ENCODE data around the gene FUZ. TPM values are rescaled to one million over a fixed set of nuclear protein-coding genes. Genes with fewer than 3 reads are reported as not detected.

The FUZ gene
- total and polyA plus RNA-seq, 9 donors, result 13.4 to 48.6 (median 27.5) TPM

- H3K4me3 ChIP-seq, result peak overlapping the region; percentile 81
- H3K27ac ChIP-seq, result peak overlapping the region; percentile 72 to 86
- H3K9me3 ChIP-seq, result no peaks in the 10 kb centered on the region
- intact Hi-C loops (cut with DNase I), result loop anchor here in 2 of 4 donors (5.0 to 10.0 kb wide), 3 partner anchors 41 to 84 kb away; partner anchors contain the start of gene AP2A1 (in 1 of the 2)
- H3K27me3 ChIP-seq, result no peaks in the 10 kb centered on the region
- peaks cover 4% of the 10 kb centered on the region for H3K4me1 ChIP-seq (ENCODE audit: insufficient read depth)
- TF ChIP-seq POLR2A (IDR thresholded peaks at IDR 0.05), result peak; percentile 74
- no peak for TF ChIP-seq CTCF (IDR thresholded peaks at IDR 0.05)
- WGBS, 3 donors, result 1 to 3% (median 2%) methylated on average over 31 of the region's 31 CpGs
- no peaks in the 10 kb centered on the region for H3K36me3 ChIP-seq
- peak; percentile 95 to 98 (median 97) for DNase-seq
Measured at GRCh38 chr19:49808711-49809159, 4.4 kb downstream of the FUZ start.

- peak overlapping the region; percentile 81 for H3K4me3 ChIP-seq
- H3K36me3 ChIP-seq, result no peaks in the 10 kb centered on the region
- no peaks in the 10 kb centered on the region for H3K9me3 ChIP-seq
- H3K27me3 ChIP-seq, result no peaks in the 10 kb centered on the region
- intact Hi-C loops (cut with DNase I), result loop anchor here in 2 of 4 donors (5.0 to 10.0 kb wide), 3 partner anchors 41 to 83 kb away; partner anchors contain the start of gene AP2A1 (in 1 of the 2)
- peak overlapping the region in 1 of 2 donors; percentile 49 for H3K27ac ChIP-seq
- DNase-seq, result peak in 1 of 5 donors; percentile 36
- peaks cover 4% of the 10 kb centered on the region for H3K4me1 ChIP-seq (ENCODE audit: insufficient read depth)
- 73 to 76% (median 73%) methylated on average over 20 of the region's 20 CpGs for WGBS, 3 donors
- TF ChIP-seq EP300 (IDR thresholded peaks at IDR 0.05) (no peak), POLR2A (IDR thresholded peaks at IDR 0.05) (no peak), CTCF (IDR thresholded peaks at IDR 0.05) (no peak)
Measured at GRCh38 chr19:49807904-49808675, 5.0 kb downstream of the FUZ start.

- no peaks in the 10 kb centered on the region for H3K9me3 ChIP-seq
- intact Hi-C loops (cut with DNase I), result loop anchor here in 2 of 4 donors (5.0 to 10.0 kb wide), 3 partner anchors 40 to 82 kb away; partner anchors contain the start of gene AP2A1 (in 1 of the 2)
- no peak for TF ChIP-seq POLR2A (IDR thresholded peaks at IDR 0.05)
- TF ChIP-seq EP300 (IDR thresholded peaks at IDR 0.05), result no peak
- no peak for TF ChIP-seq CTCF (IDR thresholded peaks at IDR 0.05)
- H3K36me3 ChIP-seq, result no peaks in the 10 kb centered on the region
- H3K27me3 ChIP-seq, result no peaks in the 10 kb centered on the region
- DNase-seq, result peak in 2 of 5 donors; percentile 29 to 41
- no peak overlapping the region for H3K27ac ChIP-seq
- H3K4me1 ChIP-seq (ENCODE audit: insufficient read depth), result peaks cover 6% of the 10 kb centered on the region
- no peak overlapping the region for H3K4me3 ChIP-seq
- 77% methylated on average over 18 of the region's 18 CpGs for WGBS, 3 donors
Measured at GRCh38 chr19:49807058-49807903, 5.8 kb downstream of the FUZ start.

GRCh38 chr19:49806620-49806959 lies 6.5 kb downstream of the FUZ start:
- TF ChIP-seq POLR2A (IDR thresholded peaks at IDR 0.05), result no peak
- no peak for TF ChIP-seq CTCF (IDR thresholded peaks at IDR 0.05)
- no peak for TF ChIP-seq EP300 (IDR thresholded peaks at IDR 0.05)
- Histone ChIP-seq H3K27me3 (no peaks in the 10 kb centered on the region), H3K9me3 (no peaks in the 10 kb centered on the region), H3K36me3 (no peaks in the 10 kb centered on the region), H3K4me3 (no peak overlapping the region), H3K4me1 (ENCODE audit: insufficient read depth) (peaks cover 8% of the 10 kb centered on the region), H3K27ac (no peak overlapping the region)
- peak in 1 of 5 donors; percentile 36 for DNase-seq
- intact Hi-C loops (cut with DNase I), result loop anchor here in 2 of 4 donors (5.0 to 10.0 kb wide), 3 partner anchors 39 to 82 kb away; partner anchors contain the start of gene AP2A1 (in 1 of the 2)
- 82 to 90% (median 86%) methylated on average over 8 of the region's 8 CpGs for WGBS, 3 donors

All from ovary (tissue), 9 donors.